Kidney epithelial cell (primary cell): ENCODE data around the gene CCDC3. TPM values are rescaled to one million over a fixed set of nuclear protein-coding genes. Genes with fewer than 3 reads are reported as not detected.

Experiments used
- DNase-seq: peaks from one replicate; pipeline ENCODE4 v3.0.0-alpha.2; 2010; ENCODE audit warnings: low read depth
- H3K27me3 ChIP-seq: 2 replicates; pipeline ENCODE4 v1.6.0; 2011; ENCODE audit warnings: low read length; ENCODE audit not compliant: control insufficient read depth, insufficient read depth
- H3K36me3 ChIP-seq: 2 replicates; pipeline ENCODE4 v1.5.1; 2011; ENCODE audit warnings: low read length; ENCODE audit not compliant: control insufficient read depth, insufficient read depth
- H3K4me3 ChIP-seq: 2 replicates; pipeline ENCODE4 v1.5.1; 2011; ENCODE audit warnings: low read depth, mild to moderate bottlenecking, control low read depth, low read length
- total RNA-seq: library from RNA; depleted of rRNA; stranded (reverse); fragments of >200 nt; gene quantifications from 2 replicates; pipeline ENCODE4 v1.2.3, GENCODE V29; 2015
- TF ChIP-seq, protein P1 (sequence below): IDR thresholded peaks from 2 replicates; pipeline ENCODE4 v1.5.1; 2011; ENCODE audit warnings: mild to moderate bottlenecking, moderate library complexity, low read length, control low read depth, inconsistent platforms; ENCODE audit not compliant: insufficient read depth, poor library complexity, severe bottlenecking

Gene CCDC3
- total RNA-seq, 1 donor from 2014 or later = 0.17 TPM

DNA sequence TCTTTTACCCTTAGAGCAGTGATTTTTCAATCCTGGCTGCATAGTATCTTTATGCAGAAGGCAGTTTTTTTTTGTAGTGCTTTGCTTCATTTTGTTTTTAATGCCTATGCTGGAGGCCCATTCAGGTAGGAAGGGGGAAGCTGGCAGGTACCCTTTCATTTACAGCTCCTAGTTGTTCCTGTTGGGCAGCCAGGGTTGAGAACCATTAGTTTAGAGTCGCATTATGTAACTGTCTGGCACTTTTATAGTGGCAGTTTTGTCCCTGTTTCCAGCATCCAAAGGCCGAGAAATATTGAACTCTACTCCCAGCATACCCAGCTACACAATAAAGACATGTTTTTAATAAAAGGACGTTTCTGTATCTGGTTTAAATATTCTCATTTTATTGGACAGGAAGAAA is 110.6 kb downstream of the CCDC3 start:
- TF ChIP-seq, protein P1, sequence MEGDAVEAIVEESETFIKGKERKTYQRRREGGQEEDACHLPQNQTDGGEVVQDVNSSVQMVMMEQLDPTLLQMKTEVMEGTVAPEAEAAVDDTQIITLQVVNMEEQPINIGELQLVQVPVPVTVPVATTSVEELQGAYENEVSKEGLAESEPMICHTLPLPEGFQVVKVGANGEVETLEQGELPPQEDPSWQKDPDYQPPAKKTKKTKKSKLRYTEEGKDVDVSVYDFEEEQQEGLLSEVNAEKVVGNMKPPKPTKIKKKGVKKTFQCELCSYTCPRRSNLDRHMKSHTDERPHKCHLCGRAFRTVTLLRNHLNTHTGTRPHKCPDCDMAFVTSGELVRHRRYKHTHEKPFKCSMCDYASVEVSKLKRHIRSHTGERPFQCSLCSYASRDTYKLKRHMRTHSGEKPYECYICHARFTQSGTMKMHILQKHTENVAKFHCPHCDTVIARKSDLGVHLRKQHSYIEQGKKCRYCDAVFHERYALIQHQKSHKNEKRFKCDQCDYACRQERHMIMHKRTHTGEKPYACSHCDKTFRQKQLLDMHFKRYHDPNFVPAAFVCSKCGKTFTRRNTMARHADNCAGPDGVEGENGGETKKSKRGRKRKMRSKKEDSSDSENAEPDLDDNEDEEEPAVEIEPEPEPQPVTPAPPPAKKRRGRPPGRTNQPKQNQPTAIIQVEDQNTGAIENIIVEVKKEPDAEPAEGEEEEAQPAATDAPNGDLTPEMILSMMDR = no peak
- Histone ChIP-seq H3K4me3 (no peak overlapping the region), H3K36me3 (no peaks in the 10 kb centered on the region), H3K27me3 (no peaks in the 10 kb centered on the region)
- DNase-seq = no peak

GRCh38 chr10:12888470-12888869 is 113.0 kb downstream of the CCDC3 start:
- H3K27me3 ChIP-seq = no peaks in the 10 kb centered on the region
- no peak overlapping the region for H3K4me3 ChIP-seq
- TF ChIP-seq, protein P1 = no peak
- no peaks in the 10 kb centered on the region for H3K36me3 ChIP-seq
- DNase-seq = no peak

- TF ChIP-seq, protein P1 = no peak
- Histone ChIP-seq H3K36me3 (no peaks in the 10 kb centered on the region), H3K27me3 (no peaks in the 10 kb centered on the region), H3K4me3 (no peak overlapping the region)
- no peak for DNase-seq
Measured at GRCh38 chr10:12887780-12888179, 113.7 kb downstream of the CCDC3 start.

- TF ChIP-seq, protein P1 = no peak
- Histone ChIP-seq H3K4me3 (no peak overlapping the region), H3K27me3 (no peaks in the 10 kb centered on the region), H3K36me3 (no peaks in the 10 kb centered on the region)
- no peak for DNase-seq
Measured at GRCh38 chr10:12884851-12885250, 116.7 kb downstream of the CCDC3 start.

DNA sequence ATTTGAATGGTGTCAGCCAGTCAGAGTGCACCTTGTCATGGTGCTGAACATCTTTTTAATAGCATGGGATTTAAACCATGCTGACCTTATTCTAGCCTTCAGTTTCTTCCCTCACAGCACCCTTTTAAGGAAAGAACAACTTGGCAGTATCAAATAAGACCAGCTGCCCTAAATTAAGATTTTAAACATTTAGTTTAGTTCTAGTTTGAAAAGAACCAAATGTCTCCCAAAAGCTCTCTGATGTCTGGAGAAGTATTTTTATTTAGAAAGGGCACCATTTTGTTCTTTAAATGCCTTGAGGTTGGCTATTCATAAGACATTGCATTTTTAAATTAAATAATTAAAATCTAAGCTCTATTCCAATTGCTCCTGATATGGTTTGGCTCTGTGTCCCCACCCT is 121.1 kb downstream of the CCDC3 start:
- Histone ChIP-seq H3K4me3 (no peak overlapping the region), H3K36me3 (no peaks in the 10 kb centered on the region), H3K27me3 (no peaks in the 10 kb centered on the region)
- TF ChIP-seq, protein P1 = no peak
- no peak for DNase-seq

GRCh38 chr10:12877150-12877549 is 124.4 kb downstream of the CCDC3 start:
- TF ChIP-seq, protein P1 = no peak
- H3K36me3 ChIP-seq = no peaks in the 10 kb centered on the region
- H3K4me3 ChIP-seq = no peak overlapping the region
- DNase-seq = no peak
- no peaks in the 10 kb centered on the region for H3K27me3 ChIP-seq
